Small intestine (tissue), 7 donors: Measurements from ENCODE around the gene RASA3. TPM values are rescaled to one million over a fixed set of nuclear protein-coding genes. Genes with fewer than 3 reads are reported as not detected.

Source experiments
- DNase-seq, 2 donors: peaks; one replicate each; pipeline versions ENCODE4 v3.0.0 to v3.0.0-alpha.2; 2013
- FAIRE-seq: peaks from 2 replicates; lab custom pipeline; 2012; peaks lifted over from hg19 to GRCh38; lab: Jason Lieb, UNC
- H3K27ac ChIP-seq, 3 donors: one replicate each; pipeline ENCODE4 v1.5.1; 2013; ENCODE audit warnings: low read length in 2 of 3, mild to moderate bottlenecking in 2 of 3, control low read depth in 1 of 3, inconsistent platforms in 1 of 3, low read depth in 1 of 3, moderate library complexity in 1 of 3
- H3K27me3 ChIP-seq, 3 donors: one replicate each; pipeline ENCODE4 v1.6.1; 2013; ENCODE audit warnings: low read length in 3 of 3, inconsistent platforms in 1 of 3; ENCODE audit not compliant: control insufficient read depth in 3 of 3, insufficient read depth in 3 of 3
- H3K36me3 ChIP-seq, 3 donors: one replicate each; pipeline ENCODE4 v1.6.1; 2013; ENCODE audit warnings: low read length in 3 of 3, inconsistent platforms in 1 of 3, low read depth in 1 of 3, mild to moderate bottlenecking in 1 of 3, moderate library complexity in 1 of 3; ENCODE audit not compliant: control insufficient read depth in 3 of 3, insufficient read depth in 2 of 3
- H3K4me1 ChIP-seq, 3 donors: one replicate each; pipeline ENCODE4 v1.6.1; 2013; ENCODE audit warnings: low read length in 2 of 3, inconsistent platforms in 1 of 3, low read depth in 1 of 3, mild to moderate bottlenecking in 1 of 3, moderate library complexity in 1 of 3; ENCODE audit not compliant: control insufficient read depth in 3 of 3, insufficient read depth in 2 of 3
- H3K4me3 ChIP-seq, 3 donors: one replicate each; pipeline ENCODE4 v1.5.1; 2013; ENCODE audit warnings: low read length in 3 of 3, control low read depth in 1 of 3, inconsistent platforms in 1 of 3, low read depth in 1 of 3, mild to moderate bottlenecking in 1 of 3, moderate library complexity in 1 of 3
- H3K9me3 ChIP-seq, 2 donors: one replicate each; pipeline ENCODE4 v1.6.1; 2013; ENCODE audit warnings: low read depth in 1 of 2, low read length in 1 of 2; ENCODE audit not compliant: control insufficient read depth in 2 of 2, insufficient read depth in 1 of 2
- WGBS, 3 donors: extraction: QIAGEN DNeasy Blood & Tissue Kit; methylation state at CpG; one replicate each; pipeline ENCODE4 v1.1.7; 2013; 5-methylcytosine and 5-hydroxymethylcytosine counted together
- polyA plus RNA-seq, 4 donors: library from polyadenylated mRNA; stranded (reverse) in 3 of 4; unstranded in 1 of 4; fragments of 200-250 nt in 3 of 4; fragments of 120-200 nt in 1 of 4; gene quantifications; one replicate each; pipeline versions ENCODE4 v1.2.1 to v1.2.3, GENCODE V29; 2013
- donor health status: healthy with polysubstance abuse.
- donor health status: control.
- donor health status: control.
- donor health status: Bipolar disorder and iron deficiency.
- donor health status: healthy.

The RASA3 gene
- polyA plus RNA-seq, 4 donors, result 2.0 to 7.2 (median 6.5) TPM

DNA sequence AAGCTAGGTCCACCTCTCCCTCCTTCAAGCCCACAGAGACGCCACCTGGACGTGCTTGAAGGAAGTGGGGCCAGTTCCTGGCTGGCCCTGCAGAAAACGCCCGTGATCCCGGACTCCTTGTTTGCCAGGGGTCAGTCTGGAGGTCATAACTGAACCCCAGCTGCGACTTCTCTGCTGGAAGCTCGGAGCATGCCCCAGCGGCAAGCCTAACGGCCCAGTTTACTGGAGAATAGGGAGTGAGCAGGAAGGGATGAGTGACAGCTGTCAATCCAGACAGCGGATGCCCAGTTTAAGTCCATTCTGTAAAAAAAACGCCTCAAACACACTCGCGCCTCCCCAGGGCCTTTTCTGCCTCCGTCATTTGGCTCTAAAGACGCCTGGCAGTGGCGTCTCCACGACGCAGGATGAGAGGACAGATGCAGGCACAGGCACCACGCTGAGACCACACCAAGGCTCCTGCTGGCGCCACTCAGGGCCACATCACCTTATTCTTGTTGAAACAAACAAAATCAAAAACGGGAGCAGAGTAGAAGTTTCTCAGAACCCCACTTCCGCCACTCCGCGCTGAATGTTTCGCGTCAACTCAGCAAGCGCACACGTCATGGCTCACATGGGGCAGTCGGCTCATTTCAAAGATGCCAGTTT is 57.6 kb downstream of the RASA3 start:
- H3K27me3 ChIP-seq, result no peaks in the 10 kb centered on the region
- H3K36me3 ChIP-seq, result peaks cover 0 to 38% (median 0%) of the 10 kb centered on the region in 3 donors
- DNase-seq (no peak), FAIRE-seq (no peak)
- no peaks in the 10 kb centered on the region for H3K4me1 ChIP-seq
- H3K9me3 ChIP-seq, result no peaks in the 10 kb centered on the region
- H3K4me3 ChIP-seq, result no peak overlapping the region
- no peak overlapping the region for H3K27ac ChIP-seq
- 89 to 93% (median 92%) methylated on average over 29 of the region's 29 CpGs for WGBS, 3 donors

GRCh38 chr13:114073881-114074612 is 58.4 kb downstream of the RASA3 start:
- Histone ChIP-seq H3K27ac (no peak overlapping the region), H3K27me3 (no peaks in the 10 kb centered on the region), H3K4me3 (no peak overlapping the region), H3K9me3 (no peaks in the 10 kb centered on the region), H3K4me1 (peaks cover 0 to 2% (median 0%) of the 10 kb centered on the region in 3 donors), H3K36me3 (peaks cover 0 to 38% (median 0%) of the 10 kb centered on the region in 3 donors)
- FAIRE-seq, result no peak
- 90 to 93% (median 91%) methylated on average over 22 of the region's 22 CpGs for WGBS, 3 donors
- DNase-seq, result no peak

DNA sequence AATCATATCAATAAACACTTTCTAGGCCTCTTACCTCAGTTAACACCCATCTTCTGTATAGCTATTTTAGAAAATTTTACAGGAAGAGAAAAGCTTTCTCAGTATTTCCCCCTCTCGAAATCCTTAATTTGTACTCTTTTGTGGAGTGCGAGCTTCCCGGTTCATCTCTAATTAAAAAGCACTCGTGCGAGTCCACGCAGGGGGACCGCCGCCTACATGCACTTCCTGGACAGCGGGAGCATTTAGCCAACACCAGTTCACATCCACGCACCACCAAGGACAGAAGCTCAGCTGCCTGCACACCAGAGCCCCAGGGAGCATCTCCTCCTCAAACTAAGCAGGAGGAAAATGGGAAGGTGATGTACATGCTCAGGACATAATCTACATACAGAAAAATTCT is 60.0 kb downstream of the RASA3 start:
- no peak for FAIRE-seq
- H3K36me3 ChIP-seq, result peaks cover 0 to 35% (median 0%) of the 10 kb centered on the region in 3 donors
- peaks cover 0 to 6% (median 0%) of the 10 kb centered on the region in 3 donors for H3K4me1 ChIP-seq
- no peak overlapping the region for H3K4me3 ChIP-seq
- no peak for DNase-seq
- no peaks in the 10 kb centered on the region for H3K9me3 ChIP-seq
- H3K27ac ChIP-seq, result no peak overlapping the region
- WGBS, 3 donors, result 81 to 97% (median 90%) methylated on average over 10 of the region's 10 CpGs
- H3K27me3 ChIP-seq, result no peaks in the 10 kb centered on the region

GRCh38 chr13:114071991-114072390 is 60.4 kb downstream of the RASA3 start:
- Histone ChIP-seq H3K4me1 (peaks cover 0 to 6% (median 0%) of the 10 kb centered on the region in 3 donors), H3K27ac (no peak overlapping the region), H3K9me3 (no peaks in the 10 kb centered on the region), H3K27me3 (no peaks in the 10 kb centered on the region), H3K36me3 (peaks cover 0 to 35% (median 0%) of the 10 kb centered on the region in 3 donors), H3K4me3 (no peak overlapping the region)
- FAIRE-seq (no peak), DNase-seq (no peak)
- WGBS, 3 donors, result 75 to 89% (median 86%) methylated on average over 14 of the region's 14 CpGs

DNA sequence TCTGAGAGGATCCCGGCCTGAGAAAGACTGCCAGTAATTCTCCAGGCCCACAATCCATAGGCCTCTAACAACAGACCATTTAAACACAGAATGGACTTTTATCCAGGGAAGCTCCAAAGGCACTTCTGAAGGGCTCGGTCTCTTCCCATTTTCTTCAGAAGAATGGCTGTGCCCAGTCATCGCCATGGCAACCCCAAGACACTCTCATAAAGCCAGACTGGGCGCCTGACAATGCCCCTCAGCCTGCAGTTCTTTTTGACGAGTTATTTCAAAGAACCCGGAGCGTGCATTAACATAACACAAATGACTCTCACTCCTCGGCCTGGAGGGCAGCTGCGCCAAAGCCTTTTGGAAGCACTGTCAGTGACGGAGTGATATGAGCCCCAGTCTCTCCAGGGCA is 61.0 kb downstream of the RASA3 start:
- FAIRE-seq (no peak), DNase-seq (no peak)
- Histone ChIP-seq H3K27me3 (no peaks in the 10 kb centered on the region), H3K4me3 (no peak overlapping the region), H3K36me3 (peaks cover 0 to 33% (median 0%) of the 10 kb centered on the region in 3 donors), H3K9me3 (no peaks in the 10 kb centered on the region), H3K4me1 (peaks cover 0 to 6% (median 0%) of the 10 kb centered on the region in 3 donors), H3K27ac (no peak overlapping the region)
- 88 to 97% (median 93%) methylated on average over 10 of the region's 10 CpGs for WGBS, 3 donors

- Histone ChIP-seq H3K9me3 (no peaks in the 10 kb centered on the region), H3K4me3 (no peak overlapping the region), H3K27me3 (no peaks in the 10 kb centered on the region), H3K27ac (no peak overlapping the region), H3K36me3 (peaks cover 0 to 35% (median 0%) of the 10 kb centered on the region in 3 donors), H3K4me1 (peaks cover 0 to 11% (median 0%) of the 10 kb centered on the region in 3 donors)
- DNase-seq, result no peak
- FAIRE-seq, result no peak
- 96 to 98% (median 96%) methylated on average over 32 to 40 of the region's 40 CpGs for WGBS, 3 donors
Observed at GRCh38 chr13:114070098-114070799, 62.2 kb downstream of the RASA3 start.

GRCh38 chr13:114069376-114070097 is 62.9 kb downstream of the RASA3 start:
- no peak for DNase-seq

More at GRCh38 chr13:114069376-114070097, 62.9 kb downstream of the RASA3 start:
- H3K4me3 ChIP-seq, result no peak overlapping the region
- peaks cover 0 to 28% (median 0%) of the 10 kb centered on the region in 3 donors for H3K36me3 ChIP-seq
- no peaks in the 10 kb centered on the region for H3K9me3 ChIP-seq
- peaks cover 0 to 18% (median 0%) of the 10 kb centered on the region in 3 donors for H3K4me1 ChIP-seq
- peak overlapping the region in 1 of 3 donors; percentile 10 for H3K27ac ChIP-seq
- 83 to 86% (median 84%) methylated on average over 20 to 30 of the region's 32 CpGs for WGBS, 3 donors
- no peak for FAIRE-seq
- H3K27me3 ChIP-seq, result no peaks in the 10 kb centered on the region
